WTC11 (cell line): Measurements from ENCODE around the gene UFM1. TPM values are rescaled to one million over a fixed set of nuclear protein-coding genes. Genes with fewer than 3 reads are reported as not detected.

ENCODE experiments used
- ATAC-seq: fragments of 200-7000 bp; cut with Tn5 transposase; 2 replicates; pipeline ENCODE4 v1.10.0; 2021; ENCODE audit warnings: mild to moderate bottlenecking, moderate library complexity
- CTCF ChIA-PET: fragments of 300-600 bp; sonication (Branson Sonifier 250); formaldehyde crosslinking; loops from one replicate; lab custom pipeline; 2021; ENCODE audit warnings: antibody characterized with exemption; lab: Charles Lee
- POLR2A ChIA-PET: fragments of 350-600 bp; sonication (Branson Sonifier 250); formaldehyde crosslinking; loops from one replicate; lab custom pipeline; 2021; ENCODE audit warnings: antibody characterized with exemption; lab: Charles Lee
- DNase-seq: peaks from one replicate; pipeline ENCODE4 v3.0.0; 2021; ENCODE audit warnings: low spot score
- H3K27ac Mint-ChIP-seq: 2 replicates; pipeline ENCODE4 v1.8.0; 2021; ENCODE audit warnings: mixed read lengths
- H3K27me3 Mint-ChIP-seq: 2 replicates; pipeline ENCODE4 v1.8.0; 2021; ENCODE audit warnings: low read depth, mild to moderate bottlenecking, moderate library complexity, mixed read lengths
- H3K36me3 Mint-ChIP-seq: 2 replicates; pipeline ENCODE4 v1.8.0; 2021; ENCODE audit warnings: mixed read lengths
- H3K4me1 Mint-ChIP-seq: 2 replicates; pipeline ENCODE4 v1.8.0; 2022; ENCODE audit warnings: mixed read lengths
- H3K4me3 Mint-ChIP-seq: 2 replicates; pipeline ENCODE4 v1.8.0; 2021; ENCODE audit warnings: mild to moderate bottlenecking, moderate library complexity, mixed read lengths
- H3K9me3 Mint-ChIP-seq: 2 replicates; pipeline ENCODE4 v1.8.0; 2021; ENCODE audit warnings: mixed read lengths
- CREB1 ChIP-seq: sonication (generic); formaldehyde crosslinking; IDR thresholded peaks from 2 replicates; pipeline ENCODE4 v1.8.0; 2023; ENCODE audit warnings: mild to moderate bottlenecking, missing genetic modification reagents
- ETV6 ChIP-seq: sonication (generic); formaldehyde crosslinking; IDR thresholded peaks from 2 replicates; pipeline ENCODE4 v1.8.1; 2022; ENCODE audit warnings: mild to moderate bottlenecking, missing genetic modification reagents
- MXD4 ChIP-seq: fragments of 250-450 bp; sonication (Bioruptor Pico); IDR thresholded peaks from 2 replicates; pipeline ENCODE4 v1.8.0; 2021; ENCODE audit warnings: mild to moderate bottlenecking, moderate library complexity, borderline replicate concordance
- NR3C1 ChIP-seq: sonication (generic); formaldehyde crosslinking; conservative IDR thresholded peaks from 2 replicates; pipeline ENCODE4 v1.8.1; 2023; ENCODE audit warnings: low read depth, mild to moderate bottlenecking, missing genetic modification reagents
- RELA ChIP-seq: sonication (generic); formaldehyde crosslinking; IDR thresholded peaks from 2 replicates; pipeline ENCODE4 v1.8.1; 2022; ENCODE audit warnings: missing genetic modification reagents, mild to moderate bottlenecking, borderline replicate concordance
- SMAD4 ChIP-seq: sonication (generic); formaldehyde crosslinking; IDR thresholded peaks from 2 replicates; pipeline ENCODE4 v1.8.0; 2022; ENCODE audit warnings: mild to moderate bottlenecking, missing genetic modification reagents
- SOX15 ChIP-seq: fragments of 250-450 bp; sonication (Bioruptor Pico); IDR thresholded peaks from 2 replicates; pipeline ENCODE4 v1.9.0; 2021; ENCODE audit warnings: mild to moderate bottlenecking
- TEAD4 ChIP-seq: sonication (generic); formaldehyde crosslinking; IDR thresholded peaks from 2 replicates; pipeline ENCODE4 v1.8.0; 2022; ENCODE audit warnings: mild to moderate bottlenecking, missing genetic modification reagents
- ZNF121 ChIP-seq: sonication (generic); formaldehyde crosslinking; IDR thresholded peaks from 2 replicates; pipeline ENCODE4 v1.8.0; 2023; ENCODE audit warnings: missing genetic modification reagents
- ZNF263 ChIP-seq: sonication (generic); formaldehyde crosslinking; IDR thresholded peaks from 2 replicates; pipeline ENCODE4 v1.8.1; 2022; ENCODE audit warnings: low read depth, mild to moderate bottlenecking, moderate library complexity, missing genetic modification reagents
- ZNF671 ChIP-seq: fragments of 250-450 bp; sonication (Bioruptor Pico); IDR thresholded peaks from 2 replicates; pipeline ENCODE4 v1.8.0; 2021; ENCODE audit warnings: mild to moderate bottlenecking
- total RNA-seq: library from RNA; stranded (reverse); gene quantifications from 3 replicates; pipeline ENCODE4 v1.2.3, GENCODE V29; 2021
- TF ChIP-seq, protein P1 (sequence below): sonication (generic); formaldehyde crosslinking; IDR thresholded peaks from 2 replicates; pipeline ENCODE4 v1.8.0; 2022; ENCODE audit warnings: mild to moderate bottlenecking, missing genetic modification reagents
- TF ChIP-seq, protein P2 (sequence below): sonication (generic); formaldehyde crosslinking; IDR thresholded peaks from 2 replicates; pipeline ENCODE4 v1.8.0; 2022; ENCODE audit warnings: mild to moderate bottlenecking, missing genetic modification reagents
- TF ChIP-seq, protein P3 (sequence below): sonication (generic); formaldehyde crosslinking; IDR thresholded peaks from 2 replicates; pipeline ENCODE4 v1.8.1; 2022; ENCODE audit warnings: mild to moderate bottlenecking, missing genetic modification reagents, moderate library complexity, borderline replicate concordance
- TF ChIP-seq, protein P4 (sequence below): sonication (generic); formaldehyde crosslinking; IDR thresholded peaks from 2 replicates; pipeline ENCODE4 v1.8.1; 2023; ENCODE audit warnings: mild to moderate bottlenecking, missing genetic modification reagents, moderate library complexity
- TF ChIP-seq, protein P5 (sequence below): fragments of 200-600 bp; IDR thresholded peaks from 2 replicates; pipeline ENCODE4 v1.8.0; 2022; ENCODE audit warnings: antibody characterized with exemption
- TF ChIP-seq, protein P6 (sequence below): fragments of 250-450 bp; sonication (Bioruptor Pico); IDR thresholded peaks from 2 replicates; pipeline ENCODE4 v2.1.2; 2022; ENCODE audit warnings: mild to moderate bottlenecking, moderate library complexity
- TF ChIP-seq, protein P7 (sequence below): fragments of 250-450 bp; sonication (Bioruptor Pico); conservative IDR thresholded peaks from 2 replicates; pipeline ENCODE4 v1.9.0; 2021; ENCODE audit warnings: mild to moderate bottlenecking

UFM1 gene
- total RNA-seq, 1 experiment from 2014 or later = 57.7 TPM

DNA sequence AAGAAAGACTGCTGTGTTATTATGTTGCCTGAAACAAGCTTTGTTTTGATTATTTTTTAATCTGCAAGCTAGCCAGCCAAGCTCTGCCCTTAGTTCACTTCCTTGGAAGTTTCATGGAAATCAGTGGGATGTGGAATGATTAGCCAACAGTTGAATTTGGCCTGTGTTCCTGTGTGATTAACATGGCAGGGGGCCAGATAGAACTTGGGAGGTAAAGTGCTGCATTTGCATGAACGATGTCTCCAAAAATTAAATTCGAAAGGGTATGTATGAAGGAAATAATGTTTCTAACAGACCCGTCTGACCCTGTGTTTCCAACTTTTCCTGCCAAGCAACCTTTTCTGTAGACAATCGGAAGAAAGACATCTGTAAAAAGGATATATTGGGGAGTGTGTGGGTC, 32.2 kb downstream of the UFM1 start:
- CTCF ChIA-PET = no interaction called here
- Mint-ChIP-seq H3K4me3 (no peak overlapping the region), H3K27me3 (no peaks in the 10 kb centered on the region), H3K9me3 (peaks cover 4% of the 10 kb centered on the region), H3K4me1 (peaks cover 6% of the 10 kb centered on the region)
- no peak for DNase-seq
- TF ChIP-seq, protein P1, sequence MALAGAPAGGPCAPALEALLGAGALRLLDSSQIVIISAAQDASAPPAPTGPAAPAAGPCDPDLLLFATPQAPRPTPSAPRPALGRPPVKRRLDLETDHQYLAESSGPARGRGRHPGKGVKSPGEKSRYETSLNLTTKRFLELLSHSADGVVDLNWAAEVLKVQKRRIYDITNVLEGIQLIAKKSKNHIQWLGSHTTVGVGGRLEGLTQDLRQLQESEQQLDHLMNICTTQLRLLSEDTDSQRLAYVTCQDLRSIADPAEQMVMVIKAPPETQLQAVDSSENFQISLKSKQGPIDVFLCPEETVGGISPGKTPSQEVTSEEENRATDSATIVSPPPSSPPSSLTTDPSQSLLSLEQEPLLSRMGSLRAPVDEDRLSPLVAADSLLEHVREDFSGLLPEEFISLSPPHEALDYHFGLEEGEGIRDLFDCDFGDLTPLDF = no peak
- TF ChIP-seq, protein P2, sequence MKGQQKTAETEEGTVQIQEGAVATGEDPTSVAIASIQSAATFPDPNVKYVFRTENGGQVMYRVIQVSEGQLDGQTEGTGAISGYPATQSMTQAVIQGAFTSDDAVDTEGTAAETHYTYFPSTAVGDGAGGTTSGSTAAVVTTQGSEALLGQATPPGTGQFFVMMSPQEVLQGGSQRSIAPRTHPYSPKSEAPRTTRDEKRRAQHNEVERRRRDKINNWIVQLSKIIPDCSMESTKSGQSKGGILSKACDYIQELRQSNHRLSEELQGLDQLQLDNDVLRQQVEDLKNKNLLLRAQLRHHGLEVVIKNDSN = no peak
- TF ChIP-seq, protein P3, sequence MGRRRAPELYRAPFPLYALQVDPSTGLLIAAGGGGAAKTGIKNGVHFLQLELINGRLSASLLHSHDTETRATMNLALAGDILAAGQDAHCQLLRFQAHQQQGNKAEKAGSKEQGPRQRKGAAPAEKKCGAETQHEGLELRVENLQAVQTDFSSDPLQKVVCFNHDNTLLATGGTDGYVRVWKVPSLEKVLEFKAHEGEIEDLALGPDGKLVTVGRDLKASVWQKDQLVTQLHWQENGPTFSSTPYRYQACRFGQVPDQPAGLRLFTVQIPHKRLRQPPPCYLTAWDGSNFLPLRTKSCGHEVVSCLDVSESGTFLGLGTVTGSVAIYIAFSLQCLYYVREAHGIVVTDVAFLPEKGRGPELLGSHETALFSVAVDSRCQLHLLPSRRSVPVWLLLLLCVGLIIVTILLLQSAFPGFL (CRISPR knock-in tag) = no peak
- TF ChIP-seq SOX15 (no peak), ZNF263 (CRISPR knock-in tag) (no peak)
- TF ChIP-seq, all 79 proteins: peak for 0
- POLR2A ChIA-PET = no interaction called here
- Mint-ChIP-seq H3K27ac (no peak overlapping the region; the same call in 1 of the 2 replicates), H3K36me3 (no peaks in the 10 kb centered on the region)
- no peak; the same call in 1 of the 2 replicates for ATAC-seq

DNA sequence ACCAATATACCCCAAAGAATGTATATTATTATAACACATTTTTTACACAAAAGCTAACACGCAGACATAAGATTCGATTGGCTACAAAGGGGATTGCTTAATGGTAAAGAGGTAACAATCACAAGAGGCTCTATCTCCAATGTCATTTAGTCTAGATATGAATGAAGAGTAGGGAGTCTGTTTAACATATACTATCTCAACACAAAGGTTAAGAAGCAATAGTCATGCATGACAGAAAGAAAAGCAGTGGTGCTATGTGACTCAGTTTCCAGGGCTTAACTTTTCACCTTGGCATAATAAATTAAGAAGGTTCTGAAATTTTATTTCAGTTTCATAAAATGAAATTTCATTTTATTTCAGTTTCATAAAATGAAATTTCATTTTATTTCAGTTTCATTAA, 33.3 kb downstream of the UFM1 start:
- Mint-ChIP-seq H3K9me3 (peaks cover 4% of the 10 kb centered on the region), H3K36me3 (no peaks in the 10 kb centered on the region), H3K4me3 (no peak overlapping the region), H3K4me1 (peaks cover 6% of the 10 kb centered on the region), H3K27ac (no peak overlapping the region), H3K27me3 (no peaks in the 10 kb centered on the region)
- DNase-seq (no peak), ATAC-seq (no peak)
- POLR2A ChIA-PET = no interaction called here
- CTCF ChIA-PET = no interaction called here
- TF ChIP-seq ZNF121 = no peak
- no peak for TF ChIP-seq RELA
- TF ChIP-seq CREB1 (CRISPR knock-in tag) = no peak
- TF ChIP-seq, protein P4, sequence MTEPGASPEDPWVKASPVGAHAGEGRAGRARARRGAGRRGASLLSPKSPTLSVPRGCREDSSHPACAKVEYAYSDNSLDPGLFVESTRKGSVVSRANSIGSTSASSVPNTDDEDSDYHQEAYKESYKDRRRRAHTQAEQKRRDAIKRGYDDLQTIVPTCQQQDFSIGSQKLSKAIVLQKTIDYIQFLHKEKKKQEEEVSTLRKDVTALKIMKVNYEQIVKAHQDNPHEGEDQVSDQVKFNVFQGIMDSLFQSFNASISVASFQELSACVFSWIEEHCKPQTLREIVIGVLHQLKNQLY (CRISPR knock-in tag) = no peak

DNA sequence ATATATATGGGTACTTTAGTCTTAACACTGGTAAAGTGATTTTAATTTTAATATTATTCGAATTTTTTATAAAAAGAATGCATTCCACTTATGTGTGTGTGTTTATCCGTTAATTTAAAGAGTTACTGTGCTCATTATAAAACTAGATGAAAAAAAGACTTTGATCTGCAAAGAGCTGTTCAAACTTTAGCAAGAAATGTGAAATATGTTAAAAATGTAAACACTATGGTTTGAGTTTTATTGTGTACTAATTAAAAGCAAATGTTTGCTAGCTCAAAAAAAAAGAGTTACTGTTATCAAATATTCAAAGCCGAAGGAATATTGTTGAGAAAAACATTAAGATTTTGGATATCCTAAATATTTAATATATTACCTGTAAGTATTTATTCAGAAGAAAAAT, 34.5 kb downstream of the UFM1 start:
- CTCF ChIA-PET = no interaction called here
- H3K27me3 Mint-ChIP-seq = no peaks in the 10 kb centered on the region
- H3K27ac Mint-ChIP-seq = no peak overlapping the region
- H3K36me3 Mint-ChIP-seq = no peaks in the 10 kb centered on the region
- no peak overlapping the region for H3K4me3 Mint-ChIP-seq
- H3K9me3 Mint-ChIP-seq = peaks cover 4% of the 10 kb centered on the region
- peaks cover 12% of the 10 kb centered on the region for H3K4me1 Mint-ChIP-seq
- POLR2A ChIA-PET = interaction anchor here (0.6 kb wide), 1 partner anchor 349 kb away, joined by 5 read pairs; no protein-coding TSS in a partner anchor
- no peak for DNase-seq
- no peak for ATAC-seq
- TF ChIP-seq, protein P2 = no peak
- no peak for TF ChIP-seq ZNF671 (CRISPR knock-in tag)
- no peak for TF ChIP-seq MXD4 (CRISPR knock-in tag)
- TF ChIP-seq, protein P5, sequence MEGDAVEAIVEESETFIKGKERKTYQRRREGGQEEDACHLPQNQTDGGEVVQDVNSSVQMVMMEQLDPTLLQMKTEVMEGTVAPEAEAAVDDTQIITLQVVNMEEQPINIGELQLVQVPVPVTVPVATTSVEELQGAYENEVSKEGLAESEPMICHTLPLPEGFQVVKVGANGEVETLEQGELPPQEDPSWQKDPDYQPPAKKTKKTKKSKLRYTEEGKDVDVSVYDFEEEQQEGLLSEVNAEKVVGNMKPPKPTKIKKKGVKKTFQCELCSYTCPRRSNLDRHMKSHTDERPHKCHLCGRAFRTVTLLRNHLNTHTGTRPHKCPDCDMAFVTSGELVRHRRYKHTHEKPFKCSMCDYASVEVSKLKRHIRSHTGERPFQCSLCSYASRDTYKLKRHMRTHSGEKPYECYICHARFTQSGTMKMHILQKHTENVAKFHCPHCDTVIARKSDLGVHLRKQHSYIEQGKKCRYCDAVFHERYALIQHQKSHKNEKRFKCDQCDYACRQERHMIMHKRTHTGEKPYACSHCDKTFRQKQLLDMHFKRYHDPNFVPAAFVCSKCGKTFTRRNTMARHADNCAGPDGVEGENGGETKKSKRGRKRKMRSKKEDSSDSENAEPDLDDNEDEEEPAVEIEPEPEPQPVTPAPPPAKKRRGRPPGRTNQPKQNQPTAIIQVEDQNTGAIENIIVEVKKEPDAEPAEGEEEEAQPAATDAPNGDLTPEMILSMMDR = no peak

DNA sequence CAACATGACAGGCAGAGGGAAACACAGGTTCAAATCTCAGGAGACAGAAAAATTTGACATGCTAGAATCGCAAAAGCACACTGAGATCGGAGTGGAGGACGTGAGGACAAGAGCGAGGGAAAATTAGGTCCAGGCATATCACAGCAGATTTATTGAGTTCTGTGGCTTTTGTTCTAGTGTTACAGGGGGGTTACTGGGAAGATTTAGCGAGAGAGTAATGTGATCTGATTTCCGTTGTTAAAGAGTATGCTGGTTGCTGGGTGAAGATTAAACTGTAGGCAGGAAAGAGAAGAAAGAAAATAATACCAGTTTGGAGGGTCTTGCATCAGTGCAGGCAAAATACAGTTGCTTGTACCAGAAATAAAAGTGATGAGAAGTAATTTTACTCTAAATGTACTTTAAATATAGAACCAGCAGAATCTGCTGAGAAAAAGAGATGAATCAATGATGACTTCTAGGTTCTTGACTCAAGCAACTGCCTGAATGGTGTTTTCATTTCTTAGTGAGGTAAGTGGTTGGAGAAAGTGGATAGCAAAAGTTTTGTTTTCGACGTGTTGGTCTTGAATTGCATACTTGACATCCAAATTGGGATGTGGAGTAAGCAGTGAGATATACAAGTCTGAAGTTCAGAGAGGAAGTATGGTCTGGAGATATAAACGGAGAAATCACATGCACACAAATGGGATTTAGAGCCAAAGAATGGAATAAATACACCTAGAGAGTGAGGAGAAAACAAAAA, 35.7 kb downstream of the UFM1 start:
- ChIA-PET POLR2A (no interaction called here), CTCF (no interaction called here)
- Mint-ChIP-seq H3K9me3 (no peaks in the 10 kb centered on the region), H3K4me1 (peaks cover 12% of the 10 kb centered on the region), H3K27me3 (no peaks in the 10 kb centered on the region), H3K4me3 (no peak overlapping the region), H3K27ac (no peak overlapping the region), H3K36me3 (no peaks in the 10 kb centered on the region)
- DNase-seq (no peak), ATAC-seq (no peak)
- TF ChIP-seq ZNF671 (CRISPR knock-in tag) (no peak), RELA (no peak), NR3C1 (CRISPR knock-in tag) (no peak), ETV6 (CRISPR knock-in tag) (no peak), TEAD4 (no peak), SMAD4 (no peak)
- TF ChIP-seq, protein P6, sequence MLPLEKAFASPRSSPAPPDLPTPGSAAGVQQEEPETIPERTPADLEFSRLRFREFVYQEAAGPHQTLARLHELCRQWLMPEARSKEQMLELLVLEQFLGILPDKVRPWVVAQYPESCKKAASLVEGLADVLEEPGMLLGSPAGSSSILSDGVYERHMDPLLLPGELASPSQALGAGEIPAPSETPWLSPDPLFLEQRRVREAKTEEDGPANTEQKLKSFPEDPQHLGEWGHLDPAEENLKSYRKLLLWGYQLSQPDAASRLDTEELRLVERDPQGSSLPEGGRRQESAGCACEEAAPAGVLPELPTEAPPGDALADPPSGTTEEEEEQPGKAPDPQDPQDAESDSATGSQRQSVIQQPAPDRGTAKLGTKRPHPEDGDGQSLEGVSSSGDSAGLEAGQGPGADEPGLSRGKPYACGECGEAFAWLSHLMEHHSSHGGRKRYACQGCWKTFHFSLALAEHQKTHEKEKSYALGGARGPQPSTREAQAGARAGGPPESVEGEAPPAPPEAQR = no peak
- TF ChIP-seq, protein P7, sequence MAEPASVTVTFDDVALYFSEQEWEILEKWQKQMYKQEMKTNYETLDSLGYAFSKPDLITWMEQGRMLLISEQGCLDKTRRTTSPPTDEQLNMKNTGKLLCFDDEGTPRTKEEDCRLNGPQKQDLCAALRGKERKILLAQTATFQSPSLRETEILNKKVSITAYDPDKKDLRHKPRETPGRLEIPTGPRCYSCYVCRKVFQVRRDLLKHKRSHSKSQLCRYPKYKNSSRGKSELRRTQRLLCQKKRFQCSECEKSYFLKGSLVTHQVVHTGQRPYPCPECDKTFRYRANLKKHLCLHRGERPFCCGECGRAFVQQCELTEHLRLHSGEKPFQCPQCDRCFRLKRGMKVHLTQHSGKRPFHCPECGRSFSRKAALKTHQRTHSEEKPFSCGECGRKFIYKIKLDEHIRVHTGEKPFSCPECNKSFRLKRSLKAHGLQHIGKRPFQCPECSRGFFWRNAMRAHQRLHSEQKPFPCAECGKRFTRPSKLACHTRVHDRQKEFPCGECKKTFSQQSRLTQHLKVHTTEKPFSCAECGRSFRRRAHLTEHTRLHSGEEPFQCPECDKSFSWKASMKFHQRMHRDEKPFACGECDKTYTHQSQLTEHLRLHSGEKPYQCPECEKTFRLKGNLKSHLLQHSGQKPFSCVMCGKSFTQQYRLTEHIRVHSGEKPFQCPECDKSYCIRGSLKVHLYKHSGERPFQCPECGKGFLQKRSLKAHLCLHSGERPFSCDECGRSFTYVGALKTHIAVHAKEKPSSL = no peak
